ENCODE measurements around the gene NOTCH1.

The NOTCH1 gene

GRCh38 chr9:136514022-136514714 is 31.7 kb downstream of the NOTCH1 start:
- no peak for DNase-seq

- no peak for DNase-seq
Measured at GRCh38 chr9:136513191-136513590, 32.7 kb downstream of the NOTCH1 start.

DNA sequence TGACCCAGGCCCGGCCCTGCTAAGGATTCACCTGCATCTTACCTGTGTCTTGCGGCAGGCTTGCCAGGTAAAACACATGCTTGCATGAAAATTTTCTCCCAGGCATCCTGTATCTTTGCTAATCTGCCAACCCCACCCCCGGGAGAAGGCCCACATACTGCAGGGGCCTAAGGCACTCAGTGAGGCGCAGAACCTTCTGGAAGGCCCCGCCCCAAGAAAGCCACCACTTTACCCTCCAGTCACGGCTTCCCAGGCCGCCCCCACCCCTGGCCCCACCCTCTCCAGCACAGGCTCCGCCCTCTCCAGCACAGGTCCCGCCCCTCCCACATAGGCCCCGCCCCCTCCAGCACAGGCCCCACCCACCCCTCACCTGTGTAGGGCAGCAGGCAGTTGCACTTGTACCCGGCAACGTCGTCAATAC is 33.2 kb downstream of the NOTCH1 start:
- DNase-seq = no peak

DNA sequence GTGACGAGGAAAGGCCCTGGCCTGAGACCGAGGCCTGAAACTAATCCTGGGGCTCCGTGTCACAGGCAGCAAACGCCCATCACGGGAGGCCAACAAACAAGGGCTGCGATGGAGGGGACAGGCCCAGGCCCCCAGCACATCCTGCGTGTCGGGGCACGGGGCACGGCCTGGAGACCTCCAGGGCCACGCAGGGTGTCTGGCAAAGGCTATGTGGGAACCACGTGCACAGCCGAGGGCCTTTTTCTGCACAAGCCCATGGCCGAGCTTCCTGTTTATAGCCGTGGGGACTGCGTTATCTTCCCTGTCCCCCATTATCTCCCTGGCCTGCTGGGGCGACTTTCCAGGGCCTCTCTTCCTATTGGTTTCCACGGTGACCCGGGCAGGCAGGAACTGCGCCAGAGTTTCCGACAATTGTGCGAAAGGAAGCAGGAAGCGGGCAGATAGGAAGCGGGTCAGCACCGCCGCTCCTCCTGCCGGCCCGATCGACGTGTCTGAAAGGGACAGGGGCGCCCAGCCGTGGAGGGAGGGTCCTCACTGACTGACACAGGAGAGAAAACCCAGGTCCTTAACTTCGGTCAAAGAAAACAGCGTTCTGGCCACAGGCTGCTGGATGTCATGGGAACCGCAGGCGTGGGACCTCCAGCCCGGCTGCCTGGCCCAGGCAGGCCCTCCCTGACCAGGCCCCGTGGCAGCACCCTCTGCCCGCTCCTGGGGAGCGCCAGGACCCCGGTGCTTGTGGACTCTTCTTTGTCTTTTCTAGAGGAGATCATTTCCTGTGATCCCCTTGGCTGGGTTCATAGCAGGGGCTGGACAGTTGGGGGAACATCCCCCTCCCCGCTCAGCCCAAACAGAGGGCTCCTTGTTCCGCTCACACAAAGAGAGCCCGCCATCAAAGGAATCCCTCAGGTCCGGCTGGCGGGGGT is 33.9 kb downstream of the NOTCH1 start:
- DNase-seq = no peak

DNA sequence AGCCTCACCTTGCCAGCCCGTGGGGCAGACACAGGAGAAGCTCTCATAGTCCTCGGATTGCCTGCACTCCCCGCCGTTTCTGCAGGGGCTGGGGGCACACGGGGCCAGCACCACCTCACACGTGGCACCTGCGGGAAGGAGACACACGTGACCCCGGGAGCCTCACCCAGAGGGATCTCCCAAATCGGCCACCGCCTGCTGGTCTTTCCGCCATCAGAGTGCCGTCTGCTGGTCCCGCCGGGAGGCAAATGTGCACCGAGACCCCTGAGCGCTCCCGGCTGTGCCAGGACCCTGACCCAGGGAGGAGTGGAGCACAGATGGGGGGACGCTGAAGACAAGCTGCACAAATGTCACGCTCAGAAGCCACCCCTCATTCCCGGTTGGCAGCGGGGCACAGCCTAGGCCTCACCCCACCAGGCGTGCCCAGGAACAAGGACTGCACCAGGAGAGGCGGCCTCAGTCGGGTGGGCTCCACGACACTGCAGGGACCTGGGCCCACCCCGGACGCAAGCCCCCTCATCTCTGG is 34.6 kb downstream of the NOTCH1 start:
- no peak for DNase-seq

DNA sequence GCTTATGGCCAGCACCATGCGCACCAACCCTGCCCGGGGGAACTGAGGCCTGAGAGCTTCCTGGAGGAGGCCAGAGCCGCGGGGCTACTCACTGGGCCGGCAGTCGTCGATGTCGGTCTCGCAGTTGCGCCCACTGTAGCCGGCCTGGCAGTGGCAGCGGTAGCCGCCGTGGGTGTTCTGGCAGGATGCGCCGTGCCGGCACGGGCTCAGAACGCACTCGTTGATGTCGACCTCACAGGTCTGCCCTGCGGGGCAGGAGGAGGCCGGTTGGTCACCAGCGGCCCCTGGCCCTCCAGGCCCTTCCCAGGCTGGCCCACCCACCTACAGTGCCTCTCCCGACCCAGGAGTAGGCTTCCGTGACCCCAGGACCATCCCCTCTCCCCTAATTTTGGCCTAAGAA is 35.3 kb downstream of the NOTCH1 start:
- no peak for DNase-seq

GRCh38 chr9:136509549-136509948 is 36.3 kb downstream of the NOTCH1 start:
- DNase-seq = no peak

DNA sequence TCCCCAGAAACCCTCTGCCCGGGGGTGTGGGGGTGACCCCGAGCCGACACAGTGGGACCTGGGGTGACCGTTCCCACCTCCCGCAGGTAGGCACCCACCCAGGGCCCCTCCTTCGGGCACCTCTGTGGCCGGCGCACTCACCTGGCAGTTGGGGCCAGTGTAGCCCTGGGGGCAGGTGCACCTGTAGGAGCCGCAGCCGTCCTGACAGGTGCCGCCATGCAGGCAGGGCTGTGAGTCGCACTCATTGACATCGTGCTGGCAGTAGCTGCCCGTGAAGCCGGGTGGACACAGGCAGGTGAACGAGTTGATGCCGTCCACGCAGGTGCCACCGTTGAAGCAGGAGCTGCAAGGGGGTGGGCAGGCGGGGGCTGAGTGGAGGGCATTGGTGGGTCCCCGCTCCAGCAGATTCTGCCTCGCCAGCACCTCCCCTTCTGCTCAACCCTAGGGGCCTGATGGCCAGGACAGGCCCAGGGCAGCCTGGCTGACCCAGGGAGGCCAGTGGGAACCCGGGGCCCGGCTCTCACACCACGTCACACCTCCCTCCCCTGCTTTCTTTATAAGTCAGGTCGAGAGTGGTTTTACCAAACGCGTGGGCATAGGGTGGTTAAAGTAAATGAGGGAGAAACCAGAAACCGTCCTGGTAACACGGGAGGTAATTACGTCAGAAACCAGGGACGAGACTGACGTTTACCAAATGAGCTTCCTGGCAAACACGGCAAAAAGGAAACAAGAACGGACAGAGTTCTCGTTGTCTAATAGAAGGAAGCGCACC is 36.9 kb downstream of the NOTCH1 start:
- no peak for DNase-seq

DNA sequence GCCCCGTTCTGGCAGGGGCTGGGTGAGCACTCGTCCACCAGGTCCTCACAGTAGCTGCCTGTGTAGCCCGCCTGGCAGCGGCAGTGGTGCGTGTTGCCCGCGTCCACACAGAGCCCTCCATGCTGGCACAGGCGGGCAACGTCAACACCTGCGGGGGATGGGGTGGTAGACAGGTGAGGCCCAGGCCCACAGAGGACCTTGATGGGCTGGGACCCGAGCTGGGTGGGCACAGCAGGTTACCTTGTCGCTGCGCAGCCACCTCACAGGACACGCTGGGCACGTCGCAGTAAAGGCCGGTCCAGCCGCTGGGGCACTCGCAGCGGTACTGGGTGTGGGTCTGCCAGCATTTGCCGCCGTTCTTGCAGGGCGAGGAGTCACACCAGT is 37.9 kb downstream of the NOTCH1 start:
- DNase-seq = no peak

DNA sequence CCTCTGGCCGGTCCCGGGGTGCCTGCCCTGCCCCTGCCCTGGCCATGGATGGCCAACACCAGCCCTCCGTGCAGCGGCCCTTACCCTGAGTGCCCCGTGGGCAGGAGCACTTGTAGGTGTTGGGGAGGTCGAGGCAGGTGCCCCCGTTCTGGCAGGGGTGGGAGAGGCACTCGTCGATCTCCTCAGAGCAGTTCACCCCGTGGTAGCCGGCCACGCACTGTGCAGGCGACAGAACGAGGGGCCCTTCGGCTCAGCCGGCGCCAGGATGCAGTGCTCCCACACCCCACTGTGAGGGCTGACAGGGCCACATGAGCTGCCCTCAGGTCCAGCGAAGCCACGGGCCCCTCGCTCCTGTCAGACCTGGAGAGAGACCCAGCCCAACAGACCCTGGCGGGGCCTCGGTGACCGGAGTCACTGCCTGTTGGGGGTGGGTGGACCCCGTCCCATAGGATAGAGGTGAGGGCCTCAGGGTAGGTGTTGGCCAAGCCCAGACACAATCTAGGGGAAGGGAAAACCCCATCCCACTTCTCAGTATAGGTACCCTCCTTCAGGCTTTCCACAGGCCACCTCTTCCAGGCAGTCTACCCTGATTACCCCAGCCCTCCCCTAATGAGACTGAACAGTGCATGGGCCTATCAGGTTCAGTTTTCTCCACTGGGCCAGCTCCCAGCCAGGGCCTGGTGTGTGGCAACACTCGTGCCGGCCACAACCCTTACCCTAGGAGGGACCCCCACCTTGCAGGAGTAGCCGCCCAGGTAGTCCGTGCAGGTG is 38.4 kb downstream of the NOTCH1 start:
- DNase-seq = no peak

- DNase-seq = no peak
Measured at GRCh38 chr9:136506425-136506824, 39.4 kb downstream of the NOTCH1 start.

- DNase-seq = no peak
Measured at GRCh38 chr9:136505406-136506403, 40.1 kb downstream of the NOTCH1 start.

- no peak for DNase-seq
Measured at GRCh38 chr9:136504512-136505348, 41.1 kb downstream of the NOTCH1 start.

GRCh38 chr9:136502940-136503550 is 42.8 kb downstream of the NOTCH1 start:
- DNase-seq = no peak

DNA sequence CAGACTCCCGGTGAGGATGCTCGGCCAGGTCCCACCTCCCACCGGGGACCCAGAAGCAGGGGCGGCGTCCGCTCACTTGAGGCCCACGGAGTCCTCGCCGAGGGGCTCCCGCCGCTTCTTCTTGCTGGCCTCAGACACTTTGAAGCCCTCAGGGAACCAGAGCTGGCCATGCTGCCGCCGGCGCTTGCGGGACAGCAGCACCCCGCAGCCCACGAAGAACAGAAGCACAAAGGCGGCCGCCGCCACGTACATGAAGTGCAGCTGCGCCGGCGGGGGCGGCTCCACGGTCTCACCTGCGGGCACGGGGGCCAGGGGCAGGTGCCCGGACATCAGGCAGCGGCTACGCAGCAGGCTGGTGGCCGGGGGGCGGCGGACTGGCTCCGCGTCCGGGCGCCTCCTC is 43.7 kb downstream of the NOTCH1 start:
- no peak for DNase-seq

GRCh38 chr9:136501686-136502085 is 44.2 kb downstream of the NOTCH1 start:
- DNase-seq = no peak

GRCh38 chr9:136499935-136500910 is 45.6 kb downstream of the NOTCH1 start:
- DNase-seq = no peak

All from NCI-H446 treated with DMSO at 0.1 percent for 48 hours (cell line).